GM12873 (cell line): ENCODE data around the gene BEST1.

Experiments used
- CTCF ChIP-seq: IDR thresholded peaks from 2 replicates; pipeline ENCODE4 v1.5.1; 2012; ENCODE audit warnings: low read depth, mild to moderate bottlenecking, moderate library complexity, low read length, control low read depth; ENCODE audit not compliant: insufficient read depth; ENCODE audit errors: missing control alignments

Gene BEST1

DNA sequence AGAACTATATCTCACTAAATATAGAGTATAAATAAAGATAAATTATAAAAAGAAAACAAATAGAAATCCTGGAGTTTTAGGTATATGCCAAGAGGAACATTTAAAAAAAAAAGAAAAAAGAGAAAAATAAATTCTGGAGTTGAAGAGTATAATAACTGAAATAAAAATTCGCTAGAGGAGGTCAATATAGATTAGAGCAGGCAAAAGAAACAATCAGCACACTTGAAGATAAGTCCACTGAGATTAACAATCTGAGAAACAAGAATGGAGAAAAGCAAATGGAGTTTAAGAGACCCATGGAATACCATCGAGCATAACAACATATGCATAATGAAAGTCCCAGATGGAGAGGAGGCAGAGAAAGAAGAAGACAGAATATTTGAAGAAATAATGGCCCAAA lies 14.3 kb upstream of the BEST1 start:
- TF ChIP-seq CTCF = no peak

GRCh38 chr11:61940466-61940865 lies 9.7 kb upstream of the BEST1 start:
- TF ChIP-seq CTCF = no peak

- TF ChIP-seq CTCF = no peak
These were observed 5.0 kb upstream of the BEST1 start for GRCh38 chr11:61945191-61945590.

DNA sequence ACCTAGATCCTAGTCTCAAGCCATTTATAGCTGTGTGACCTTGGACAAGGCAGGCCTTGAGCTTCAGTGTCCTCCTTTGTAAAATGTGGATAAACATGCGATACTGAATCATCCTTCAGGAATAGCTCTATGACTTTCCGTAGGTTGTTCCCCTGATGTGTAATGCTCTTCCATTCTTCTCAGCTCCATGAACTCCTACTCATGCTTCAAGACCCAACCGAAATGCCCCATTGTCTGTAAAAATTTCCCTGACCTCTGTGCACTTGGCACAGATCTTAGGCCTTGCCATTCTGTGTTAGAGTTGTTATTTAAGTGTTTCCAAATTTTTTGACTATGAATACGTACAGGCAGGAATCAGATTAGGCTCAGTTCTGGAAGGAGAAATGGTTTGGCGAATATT lies 3.3 kb upstream of the BEST1 start:
- no peak for TF ChIP-seq CTCF

- TF ChIP-seq CTCF = peak; percentile 99
These were observed 2.5 kb upstream of the BEST1 start for GRCh38 chr11:61947486-61948210.

DNA sequence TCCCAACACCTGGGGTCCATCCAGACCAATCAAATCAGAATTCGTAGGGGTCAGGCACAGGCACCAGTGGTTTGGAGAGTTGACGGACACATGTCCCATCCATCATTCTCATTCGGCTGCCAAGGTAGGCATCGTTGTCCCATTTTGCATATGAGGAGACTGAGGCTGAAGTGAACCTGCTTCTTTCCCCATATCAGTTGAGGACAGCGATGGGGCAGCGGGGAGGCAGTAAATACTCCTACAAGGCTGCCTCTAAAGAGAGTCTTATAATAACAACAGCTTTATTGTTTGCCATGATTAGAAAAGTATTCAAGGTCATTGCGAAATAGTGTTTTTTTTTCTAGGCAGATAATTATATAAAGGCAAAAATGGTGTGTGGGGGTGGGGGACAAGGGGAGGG lies 1.6 kb upstream of the BEST1 start:
- peak; percentile 2 for TF ChIP-seq CTCF

DNA sequence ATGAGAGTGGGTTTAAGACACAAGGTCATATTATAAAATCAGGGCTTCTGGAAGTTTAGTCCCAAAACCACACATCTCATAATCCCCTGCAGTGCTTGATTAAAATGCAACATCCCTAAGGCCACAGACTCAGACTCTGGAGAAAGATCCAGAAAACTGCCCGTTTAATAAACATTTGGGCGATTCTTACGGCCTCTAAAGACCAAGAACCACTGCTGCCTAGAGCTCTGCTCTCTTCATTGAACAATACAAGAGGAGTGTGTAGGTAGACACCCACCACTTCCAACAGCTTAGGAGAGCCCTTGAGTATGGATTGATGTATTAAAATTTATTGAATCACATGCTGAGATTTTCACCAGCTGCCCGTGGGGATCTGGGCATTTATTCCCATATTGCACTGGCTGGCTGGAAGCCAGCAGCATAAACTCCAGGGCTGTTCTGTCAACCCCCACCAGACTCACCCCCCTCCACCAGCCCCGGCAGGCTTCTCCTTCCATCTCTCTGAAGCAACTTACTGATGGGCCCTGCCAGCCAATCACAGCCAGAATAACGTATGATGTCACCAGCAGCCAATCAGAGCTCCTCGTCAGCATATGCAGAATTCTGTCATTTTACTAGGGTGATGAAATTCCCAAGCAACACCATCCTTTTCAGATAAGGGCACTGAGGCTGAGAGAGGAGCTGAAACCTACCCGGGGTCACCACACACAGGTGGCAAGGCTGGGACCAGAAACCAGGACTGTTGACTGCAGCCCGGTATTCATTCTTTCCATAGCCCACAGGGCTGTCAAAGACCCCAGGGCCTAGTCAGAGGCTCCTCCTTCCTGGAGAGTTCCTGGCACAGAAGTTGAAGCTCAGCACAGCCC lies 749 bp upstream of the BEST1 start:
- no peak for TF ChIP-seq CTCF
